HG02970 (cell line): ENCODE measurements around the gene ANAPC10.
"Not testable (repeated sequence)": the region's sequence is repeated elsewhere in the genome, so short reads cannot be mapped to it uniquely, and the experiment has no call there.

Experiments
- ATAC-seq: cut with Tn5 transposase; IDR thresholded peaks from one replicate; pipeline ENCODE4 v1.9.1; 2021; ENCODE audit warnings: mild to moderate bottlenecking, moderate library complexity, moderate number of reproducible peaks; ENCODE audit not compliant: unreplicated experiment, low FRiP score

Gene ANAPC10

DNA sequence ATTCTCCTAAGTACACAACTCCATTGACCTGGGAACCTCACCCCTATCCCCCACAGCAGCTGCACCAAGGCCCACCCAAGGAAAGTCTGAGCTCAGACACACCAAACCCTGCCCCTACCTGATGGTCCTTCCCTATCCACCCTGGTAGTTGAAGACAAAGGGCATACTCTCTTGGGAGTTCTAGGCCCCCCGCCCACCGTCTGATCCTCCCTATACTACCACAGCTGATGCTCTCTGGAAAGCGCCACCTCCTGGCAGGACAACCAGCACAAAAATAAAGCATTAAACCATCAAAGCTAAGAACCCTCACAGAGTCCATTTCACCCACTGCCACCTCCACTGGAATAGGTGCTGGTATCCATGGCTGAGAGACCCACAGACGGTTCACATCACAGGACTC lies 83.6 kb downstream of the ANAPC10 start:
- ATAC-seq, result no peak

DNA sequence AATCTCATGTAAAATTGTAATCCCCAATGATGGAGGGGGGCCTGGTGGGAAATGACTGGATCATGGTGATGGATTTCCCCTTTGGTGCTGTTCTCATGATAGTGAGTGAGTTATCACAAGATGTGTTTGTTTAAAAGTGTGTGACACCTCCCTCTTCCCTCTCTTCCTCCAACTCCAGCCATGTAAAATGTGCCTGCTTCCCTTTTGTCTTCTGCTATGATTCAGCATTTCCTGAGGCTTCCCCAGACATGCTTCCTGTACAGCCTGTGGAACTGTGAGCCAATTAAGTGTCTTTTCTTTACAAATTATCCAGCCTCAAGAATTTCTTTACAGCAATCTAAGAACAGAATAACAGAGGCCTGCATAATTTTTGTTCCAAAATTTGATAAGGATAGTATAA lies 85.2 kb downstream of the ANAPC10 start:
- no peak for ATAC-seq

DNA sequence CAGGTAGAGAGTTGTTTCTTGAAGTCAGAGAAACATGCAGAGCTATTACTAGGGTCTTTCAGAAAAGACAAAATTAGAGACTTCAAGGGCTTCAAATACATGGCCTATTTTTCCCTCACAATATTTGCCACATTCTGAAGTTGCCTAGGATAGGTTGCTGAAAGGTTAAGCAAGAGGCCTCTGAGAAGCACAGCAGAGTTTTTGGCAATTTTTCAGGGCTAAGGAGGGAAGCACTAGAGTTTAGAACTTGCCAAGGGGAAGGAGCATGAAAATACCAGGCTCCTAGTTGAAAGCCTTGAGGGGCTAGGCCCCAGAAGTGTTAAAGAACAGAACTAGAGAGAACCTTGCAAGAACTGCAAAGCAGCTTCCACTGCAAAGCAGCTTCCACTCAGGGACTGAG lies 86.4 kb downstream of the ANAPC10 start:
- ATAC-seq, result no peak

DNA sequence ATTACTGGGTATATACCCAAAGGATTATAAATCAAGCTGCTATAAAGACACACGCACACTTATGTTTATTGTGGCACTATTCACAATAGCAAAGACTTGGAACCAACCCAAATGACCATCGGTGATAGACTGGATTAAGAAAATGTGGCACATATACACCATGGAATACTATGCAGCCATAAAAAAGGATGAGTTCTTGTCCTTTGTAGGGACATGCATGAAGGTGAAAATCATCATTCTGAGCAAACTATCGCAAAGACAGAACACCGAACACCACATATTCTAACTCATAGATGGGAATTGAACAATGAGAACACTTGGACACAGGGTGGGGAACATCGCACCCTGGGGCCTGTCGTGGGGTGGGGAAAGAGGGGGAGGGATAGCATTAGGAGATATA lies 87.7 kb downstream of the ANAPC10 start:
- ATAC-seq, result not testable (repeated sequence)

DNA sequence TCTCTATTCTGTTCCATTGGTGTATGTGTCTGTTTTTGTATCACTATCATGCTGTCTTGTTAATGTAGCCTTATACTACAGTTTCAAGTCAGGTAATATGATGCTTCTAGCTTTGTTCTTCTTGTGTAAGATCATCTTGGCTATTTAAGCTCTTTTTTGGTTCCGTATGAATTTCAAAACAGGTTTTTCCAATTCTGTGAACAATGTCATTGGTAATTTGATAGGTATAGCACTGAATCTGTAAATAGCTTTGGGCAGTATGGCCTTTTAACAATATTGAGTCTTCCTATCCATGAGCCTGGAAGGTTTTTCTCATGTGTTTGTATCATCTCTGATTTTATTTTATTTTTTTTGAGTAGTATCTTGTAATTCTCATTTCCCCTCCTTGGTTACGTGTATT lies 94.3 kb downstream of the ANAPC10 start:
- no peak for ATAC-seq

DNA sequence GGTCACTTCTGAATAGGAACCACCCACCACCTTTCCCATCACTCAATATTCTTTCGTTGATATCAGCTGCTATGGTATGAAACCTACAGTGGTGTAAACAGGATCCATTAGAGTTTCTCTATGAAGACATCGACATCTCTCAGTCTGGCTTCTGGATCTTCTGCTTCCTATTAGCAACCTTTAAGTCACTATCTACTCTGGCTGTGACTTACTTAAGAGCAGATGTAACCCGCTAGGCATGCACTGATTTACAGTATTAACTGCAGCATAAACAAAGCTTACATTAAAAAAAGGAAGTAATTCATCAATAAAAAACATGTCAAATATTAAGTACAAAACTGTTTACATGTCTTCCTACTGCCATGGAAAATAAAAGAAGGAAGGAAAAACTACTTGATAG lies 96.4 kb downstream of the ANAPC10 start:
- no peak for ATAC-seq

DNA sequence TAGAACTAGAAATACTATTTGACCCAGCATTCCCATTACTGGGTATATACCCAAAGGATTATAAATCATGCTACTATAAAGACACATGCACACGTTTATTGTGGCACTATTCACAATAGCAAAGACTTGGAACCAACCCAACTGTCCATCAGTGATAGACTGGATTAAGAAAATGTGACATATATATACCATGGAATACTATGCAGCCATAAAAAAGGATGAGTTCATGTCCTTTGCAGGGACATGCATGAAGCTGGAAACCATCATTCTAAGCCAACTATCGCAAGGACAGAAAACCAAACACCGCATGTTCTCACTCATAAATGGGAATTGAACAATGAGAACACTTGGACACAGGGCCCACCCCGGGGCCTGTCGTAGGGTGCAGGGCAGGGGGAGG lies 97.3 kb downstream of the ANAPC10 start:
- ATAC-seq, result not testable (repeated sequence)

DNA sequence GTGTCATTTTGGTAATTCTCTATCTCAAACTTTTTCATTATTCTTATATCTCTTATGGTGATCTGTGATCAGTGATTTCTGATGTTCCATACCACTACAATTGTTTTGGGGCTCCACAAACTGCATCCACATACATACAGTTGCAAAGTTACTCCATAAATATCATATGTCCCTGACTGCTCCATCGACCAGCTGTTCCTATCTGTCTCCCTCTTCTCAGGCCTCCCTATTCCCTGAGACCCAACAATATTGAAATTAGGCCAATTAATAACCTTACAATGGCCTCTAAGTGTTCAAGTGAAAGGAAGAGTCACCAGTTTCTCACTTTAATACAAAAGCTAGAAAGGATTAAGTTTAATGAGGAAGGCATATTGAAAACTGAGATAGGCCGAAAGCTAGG lies 108.7 kb downstream of the ANAPC10 start:
- ATAC-seq, result no peak

DNA sequence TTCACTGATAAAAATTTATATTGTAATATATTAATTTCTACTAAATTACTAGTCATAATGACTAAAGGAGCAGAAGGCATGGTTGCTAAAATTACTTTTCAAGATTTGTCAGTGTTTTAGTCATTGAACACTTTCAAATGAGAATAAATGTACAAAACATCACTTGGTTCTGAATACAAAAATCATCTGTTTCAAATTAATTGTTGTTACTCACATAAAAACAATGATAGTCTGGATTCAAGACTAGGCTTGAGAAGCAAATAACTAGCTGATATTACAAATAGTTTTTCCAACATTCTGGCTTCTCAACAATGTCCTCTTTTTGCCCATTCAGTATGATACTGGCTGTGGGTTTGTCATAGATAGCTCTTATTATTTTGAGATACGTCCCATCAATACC lies 112.5 kb downstream of the ANAPC10 start:
- no peak for ATAC-seq

DNA sequence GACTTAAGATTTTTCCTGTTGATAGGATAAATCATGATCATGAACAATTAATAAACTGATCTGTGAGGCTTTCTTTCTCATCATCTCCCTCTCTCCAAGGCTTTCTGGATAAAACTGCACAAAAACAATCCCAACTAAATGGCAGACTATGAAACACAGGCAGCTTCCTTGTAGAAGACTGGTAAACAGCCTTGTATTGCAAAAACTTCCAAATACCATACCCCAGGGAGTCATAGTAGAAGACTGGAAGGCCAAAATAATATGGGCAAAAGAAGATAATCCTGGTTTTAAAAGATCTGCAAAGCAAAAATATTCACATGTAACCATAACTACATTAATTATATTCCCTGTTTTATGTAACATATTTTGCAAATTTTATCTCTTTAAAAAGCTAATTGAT lies 113.0 kb downstream of the ANAPC10 start:
- ATAC-seq, result no peak

DNA sequence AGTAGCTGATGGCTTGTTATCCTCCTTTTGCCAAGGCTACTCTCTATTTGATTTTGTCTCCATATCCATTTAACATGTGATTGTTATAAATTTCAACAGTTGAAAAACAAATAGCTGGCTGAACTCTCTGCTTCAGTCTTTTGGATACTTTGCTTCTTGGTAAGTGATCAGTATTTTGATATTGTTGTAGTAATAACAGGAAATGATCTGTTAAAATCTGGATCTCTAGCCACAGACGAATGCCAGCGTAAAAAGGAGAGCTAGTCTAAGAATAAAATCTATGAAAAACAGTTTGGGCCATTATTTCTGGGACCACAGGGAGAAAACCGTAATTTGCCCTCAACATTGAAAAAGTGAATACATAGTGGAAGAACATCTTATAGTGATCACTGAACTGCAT lies 113.8 kb downstream of the ANAPC10 start:
- ATAC-seq, result no peak

DNA sequence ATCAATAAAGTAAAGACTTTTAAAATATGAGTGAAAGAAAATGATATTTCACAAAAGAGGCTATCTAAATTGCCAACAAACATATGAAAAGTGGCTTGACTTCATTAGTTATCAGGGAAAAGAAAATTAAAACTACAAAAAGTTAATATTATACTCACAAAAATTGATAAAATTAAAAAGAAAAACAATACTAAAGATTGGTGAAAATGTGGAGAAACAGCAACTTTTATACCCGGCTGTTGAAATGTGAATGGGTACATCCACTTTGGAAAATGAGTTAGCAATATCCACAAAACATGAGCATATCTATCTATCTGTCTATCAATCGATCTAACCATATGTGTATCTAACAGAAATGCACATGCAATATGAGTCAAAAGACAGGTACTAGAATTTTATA lies 122.3 kb downstream of the ANAPC10 start:
- no peak for ATAC-seq

DNA sequence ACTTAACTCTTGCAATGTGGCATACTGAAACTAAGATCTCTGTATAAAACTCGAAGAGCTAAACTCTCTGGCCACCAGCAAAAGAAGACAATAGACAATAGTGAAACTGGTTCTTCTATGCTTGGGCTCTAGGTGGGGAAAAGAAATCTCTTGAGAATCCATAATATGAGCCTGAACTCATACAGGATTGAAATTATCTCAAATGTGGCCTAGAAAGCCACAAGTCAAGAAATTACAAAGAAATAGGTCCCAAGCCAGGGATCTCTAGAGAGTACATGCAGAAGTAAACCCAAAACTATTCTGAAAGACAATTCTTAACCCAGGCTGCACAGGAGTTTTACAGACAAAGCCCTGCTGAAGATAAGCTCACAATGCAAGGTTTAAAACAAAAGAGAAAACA lies 127.4 kb downstream of the ANAPC10 start:
- ATAC-seq, result peak; percentile 60

DNA sequence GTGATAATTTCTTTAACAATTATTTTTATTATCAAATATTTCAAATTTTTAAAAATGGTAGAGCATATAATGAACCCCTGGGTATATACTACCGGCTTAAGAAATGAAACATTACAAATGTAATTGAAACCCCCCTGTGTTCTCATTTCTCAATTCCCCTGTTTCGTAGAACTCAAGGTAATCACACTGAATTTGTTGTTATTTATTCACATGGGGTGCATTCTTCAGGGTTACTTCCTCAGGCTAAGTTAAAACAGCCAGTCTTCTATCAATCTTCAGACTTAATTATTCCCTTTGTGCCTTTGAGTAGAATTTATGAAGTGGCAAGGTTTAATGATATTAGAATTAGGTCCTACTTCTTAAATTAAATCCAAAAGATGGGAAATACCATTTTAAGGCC lies 128.2 kb downstream of the ANAPC10 start:
- no peak for ATAC-seq

DNA sequence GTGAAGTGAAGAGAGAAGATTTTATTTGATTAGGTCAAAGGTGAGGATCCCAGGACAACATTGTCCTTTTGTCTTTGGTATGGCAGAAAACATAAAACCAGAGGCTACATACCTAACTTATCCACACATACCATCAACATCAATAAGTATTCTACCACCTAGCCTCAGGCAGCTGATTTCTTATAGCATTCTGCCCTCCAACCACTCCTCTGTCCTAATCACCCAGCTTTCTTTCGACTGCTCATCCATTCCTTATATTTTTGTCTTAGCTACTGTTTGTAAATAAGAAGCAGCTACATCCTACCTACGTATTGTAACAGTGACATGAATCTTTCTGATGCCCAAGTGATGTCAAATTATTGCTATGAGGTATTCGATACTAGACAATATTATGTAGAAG lies 129.4 kb downstream of the ANAPC10 start:
- ATAC-seq, result no peak

DNA sequence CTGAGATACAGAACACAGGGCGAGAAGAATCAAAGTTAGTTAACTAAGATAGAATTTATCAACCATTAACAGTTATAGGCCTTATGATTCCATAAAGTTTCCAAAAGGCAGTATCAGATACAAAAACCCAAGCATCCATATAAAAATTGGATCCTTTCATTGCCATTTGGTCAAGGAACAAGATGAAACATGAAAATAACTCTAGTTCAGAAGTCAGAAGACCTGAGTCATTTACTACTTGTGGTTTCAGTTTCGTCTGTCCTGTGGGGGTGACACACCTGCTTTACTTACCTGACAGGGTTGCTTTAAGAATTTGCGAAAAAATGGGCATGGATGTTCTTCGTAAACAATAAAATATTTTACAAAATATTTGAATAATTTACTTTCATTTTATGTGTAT lies 130.8 kb downstream of the ANAPC10 start:
- peak; percentile 63 for ATAC-seq

DNA sequence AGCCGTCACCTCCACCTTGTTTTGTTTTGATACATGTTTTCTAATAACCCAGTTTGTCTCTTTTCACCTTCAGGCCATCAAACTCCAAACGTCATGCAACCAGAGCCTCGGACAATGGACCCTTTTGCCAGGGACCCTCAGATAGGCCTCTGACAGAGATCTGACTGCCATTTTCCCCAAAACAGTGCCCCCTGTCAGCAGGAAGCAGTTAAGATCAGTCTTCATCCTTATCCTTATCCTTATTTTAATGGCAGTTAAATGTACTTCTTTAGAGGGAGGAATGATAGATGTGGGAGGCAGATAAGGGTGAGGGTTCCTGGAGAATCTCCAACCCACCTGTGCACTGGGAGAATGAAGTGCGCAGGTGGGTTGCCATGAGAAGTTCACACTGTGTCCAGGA lies 135.7 kb downstream of the ANAPC10 start:
- no peak for ATAC-seq

DNA sequence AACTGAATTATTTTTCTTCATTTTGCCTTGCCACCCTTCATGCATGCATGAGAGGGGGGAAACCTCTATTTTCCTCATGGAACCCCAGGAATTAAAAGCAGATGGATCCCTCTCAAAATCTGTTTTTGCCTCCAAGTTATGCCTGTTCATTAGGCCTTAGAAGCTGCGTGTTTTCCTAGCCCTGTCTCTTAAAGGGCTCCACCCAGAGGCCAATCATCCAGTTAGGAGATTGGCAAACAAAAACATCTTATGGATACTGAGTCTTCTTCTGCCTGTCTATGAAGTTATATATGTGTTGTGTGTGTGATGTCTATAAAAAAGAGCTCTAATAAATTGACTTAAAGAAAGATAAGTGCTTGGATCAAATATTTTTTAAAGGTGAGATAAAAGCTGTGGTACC lies 142.9 kb downstream of the ANAPC10 start:
- no peak for ATAC-seq

DNA sequence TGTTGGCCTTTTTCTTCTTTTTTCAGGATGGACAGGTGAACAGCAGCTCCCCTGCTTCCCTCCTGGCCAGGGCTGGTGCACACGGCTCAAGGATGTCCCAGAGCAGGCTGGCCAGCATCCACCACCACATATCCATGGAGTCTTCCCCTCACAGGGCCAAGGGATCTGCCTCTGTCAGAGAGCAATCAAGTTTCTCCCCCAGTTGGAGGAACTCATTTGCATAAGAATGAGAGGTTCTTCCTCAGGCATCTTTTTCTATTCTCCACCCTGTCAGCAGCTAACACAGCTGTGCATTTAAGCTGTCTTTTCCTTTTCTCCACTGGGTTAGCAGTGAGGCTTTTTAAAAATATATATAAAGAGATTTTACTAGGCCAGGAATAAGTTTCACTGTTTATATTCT lies 143.8 kb downstream of the ANAPC10 start:
- no peak for ATAC-seq

DNA sequence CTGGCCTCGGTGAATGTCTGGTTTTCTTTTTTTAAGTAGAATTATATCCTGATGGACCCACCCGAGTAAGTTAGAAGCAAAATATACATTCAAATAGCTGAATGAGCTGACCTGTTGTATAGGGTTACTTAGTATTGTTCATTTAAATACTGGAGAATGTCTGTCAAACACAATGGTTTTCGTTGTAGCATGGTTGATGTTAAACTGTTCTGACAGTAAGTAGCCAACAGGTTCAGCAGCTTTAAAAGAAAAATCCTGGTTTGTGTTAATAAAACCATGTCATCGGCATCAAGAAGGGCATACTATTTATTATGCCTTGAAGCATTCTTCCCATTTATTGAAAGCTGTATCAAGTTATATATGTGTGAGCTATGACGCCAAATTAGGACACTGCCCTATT lies 149.6 kb downstream of the ANAPC10 start:
- no peak for ATAC-seq

DNA sequence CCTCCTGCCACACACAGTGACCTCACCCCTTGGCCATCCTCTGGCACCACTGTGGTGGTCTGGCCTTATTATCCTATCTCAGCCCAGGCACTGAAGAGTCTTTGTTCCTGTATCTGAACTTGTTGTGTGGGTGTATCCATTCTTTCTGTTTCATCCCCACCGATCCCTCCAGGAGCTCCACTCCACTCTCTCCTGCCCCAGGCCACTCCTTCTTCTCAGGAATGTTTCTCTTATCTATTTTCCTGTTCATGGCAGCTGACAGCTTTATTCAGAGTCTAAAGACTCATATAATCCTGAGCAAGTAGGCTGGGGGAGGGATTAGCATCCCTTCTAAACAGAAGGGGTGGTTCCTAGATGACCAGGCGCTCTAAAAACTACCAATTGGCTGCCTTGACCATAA lies 150.0 kb downstream of the ANAPC10 start:
- no peak for ATAC-seq
